GM18868 (cell line): Measurements from ENCODE around the gene PCGF5.
"Not testable (repeated sequence)": the region's sequence is repeated elsewhere in the genome, so short reads cannot be mapped to it uniquely, and the experiment has no call there.

Experiments used
- ATAC-seq: cut with Tn5 transposase; IDR thresholded peaks from one replicate; pipeline ENCODE4 v1.9.1; 2021; ENCODE audit warnings: mild to moderate bottlenecking, moderate library complexity; ENCODE audit not compliant: unreplicated experiment

Gene PCGF5

DNA sequence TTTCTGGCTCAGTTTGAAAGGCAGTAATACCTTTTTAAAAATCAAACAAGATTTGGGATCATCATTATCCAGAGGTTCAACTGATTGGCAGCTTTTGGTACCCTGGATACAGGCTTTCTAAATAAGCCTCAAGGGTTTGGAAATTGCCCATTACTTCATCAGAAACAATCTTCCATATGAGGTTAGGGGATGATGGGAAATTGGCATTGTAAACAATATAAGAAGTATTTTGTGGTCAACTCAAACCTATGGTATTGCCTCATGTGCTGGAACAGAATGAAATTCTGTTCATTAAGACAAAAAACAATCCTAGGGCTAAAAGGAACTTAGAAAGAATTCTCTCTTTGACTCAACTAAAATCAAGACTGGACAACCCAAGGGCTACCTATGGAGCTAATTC lies 97.1 kb downstream of the PCGF5 start:
- ATAC-seq: no peak

DNA sequence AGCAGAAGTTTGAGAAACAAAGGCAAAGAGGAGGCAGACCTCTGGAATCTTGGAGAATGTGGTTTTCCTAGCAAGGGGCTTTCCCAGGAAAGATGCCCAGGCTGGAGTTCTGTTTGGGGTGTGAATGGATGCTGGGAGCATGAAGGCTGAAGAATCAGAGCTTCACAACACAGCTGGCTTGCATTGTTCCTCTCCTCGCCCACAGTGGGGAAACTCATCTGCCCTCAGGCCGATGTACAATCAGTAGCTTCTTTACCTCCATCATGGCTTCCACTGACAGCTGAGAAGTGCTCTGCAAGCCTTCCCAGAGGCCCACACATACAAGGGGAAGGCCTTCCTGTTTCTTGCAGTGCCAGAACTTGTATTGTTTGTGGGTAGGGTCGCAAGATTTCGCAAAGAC lies 98.9 kb downstream of the PCGF5 start:
- no peak for ATAC-seq

DNA sequence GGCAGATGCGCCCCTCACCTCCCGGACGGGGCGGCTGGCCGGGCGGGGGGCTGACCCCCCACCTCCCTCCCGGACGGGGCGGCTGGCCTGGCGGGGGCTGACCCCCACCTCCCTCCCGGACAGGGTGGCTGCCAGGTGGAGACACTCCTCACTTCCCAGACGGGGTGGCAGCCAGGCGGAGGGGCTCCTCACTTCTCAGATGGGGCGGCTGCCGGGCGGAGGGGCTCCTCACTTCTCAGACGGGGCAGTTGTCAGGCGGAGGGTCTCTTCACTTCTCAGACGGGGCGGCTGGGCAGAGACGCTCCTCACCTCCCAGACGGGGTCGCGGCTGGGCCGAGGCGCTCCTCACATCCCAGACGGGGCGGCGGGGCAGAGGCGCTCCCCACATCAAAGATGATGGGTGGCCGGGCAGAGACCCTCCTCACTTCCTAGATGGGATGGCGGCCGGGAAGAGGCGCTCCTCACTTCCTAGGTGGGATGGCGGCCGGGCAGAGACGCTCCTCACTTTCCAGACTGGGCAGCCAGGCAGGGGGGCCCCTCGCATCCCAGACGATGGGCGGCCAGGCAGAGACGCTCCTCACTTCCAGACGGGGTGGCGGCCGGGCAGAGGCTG lies 102.9 kb downstream of the PCGF5 start:
- ATAC-seq: not testable (repeated sequence)

DNA sequence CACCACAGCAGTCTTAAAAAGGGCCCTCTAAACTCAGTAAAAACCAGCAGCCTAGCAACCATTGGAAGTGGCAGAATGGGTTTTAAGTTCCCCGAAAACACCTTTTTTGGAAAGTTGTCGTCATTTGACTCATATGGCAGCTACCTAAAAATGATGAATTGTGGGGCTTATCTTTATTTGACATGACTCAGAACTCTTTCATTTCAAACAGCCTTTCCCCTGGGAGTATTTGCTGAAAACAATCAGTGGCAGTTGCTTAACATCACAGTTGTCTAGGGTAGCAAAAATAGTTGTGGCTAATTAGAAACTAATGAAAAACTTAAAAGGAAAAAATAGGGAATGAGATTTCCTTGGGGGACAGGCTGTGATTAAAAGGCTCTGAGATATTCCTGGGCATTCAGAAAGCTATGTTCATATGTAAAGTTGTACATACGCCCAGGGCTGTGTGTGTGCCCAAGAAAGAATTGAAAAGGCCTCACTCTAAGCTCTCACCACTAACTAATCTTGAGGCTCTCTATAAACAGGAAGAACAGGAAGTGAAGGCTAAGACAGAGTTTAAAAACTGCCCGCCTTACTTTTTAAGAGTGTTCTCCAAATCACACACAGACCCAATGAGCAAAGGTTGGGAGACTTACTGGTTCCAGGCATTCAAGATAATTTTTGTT lies 108.0 kb downstream of the PCGF5 start:
- no peak for ATAC-seq
